Activated gamma-delta T cell treated with Interleukin-2 at 50 U/mL for 16 hours (primary cell): ENCODE results near the gene TRAK1.
"Not testable (repeated sequence)": the region's sequence is repeated elsewhere in the genome, so short reads cannot be mapped to it uniquely, and the experiment has no call there.

Source experiments
- DNase-seq: peaks from one replicate; pipeline ENCODE4 v3.0.0-alpha.2; 2020

The TRAK1 gene, protein sequence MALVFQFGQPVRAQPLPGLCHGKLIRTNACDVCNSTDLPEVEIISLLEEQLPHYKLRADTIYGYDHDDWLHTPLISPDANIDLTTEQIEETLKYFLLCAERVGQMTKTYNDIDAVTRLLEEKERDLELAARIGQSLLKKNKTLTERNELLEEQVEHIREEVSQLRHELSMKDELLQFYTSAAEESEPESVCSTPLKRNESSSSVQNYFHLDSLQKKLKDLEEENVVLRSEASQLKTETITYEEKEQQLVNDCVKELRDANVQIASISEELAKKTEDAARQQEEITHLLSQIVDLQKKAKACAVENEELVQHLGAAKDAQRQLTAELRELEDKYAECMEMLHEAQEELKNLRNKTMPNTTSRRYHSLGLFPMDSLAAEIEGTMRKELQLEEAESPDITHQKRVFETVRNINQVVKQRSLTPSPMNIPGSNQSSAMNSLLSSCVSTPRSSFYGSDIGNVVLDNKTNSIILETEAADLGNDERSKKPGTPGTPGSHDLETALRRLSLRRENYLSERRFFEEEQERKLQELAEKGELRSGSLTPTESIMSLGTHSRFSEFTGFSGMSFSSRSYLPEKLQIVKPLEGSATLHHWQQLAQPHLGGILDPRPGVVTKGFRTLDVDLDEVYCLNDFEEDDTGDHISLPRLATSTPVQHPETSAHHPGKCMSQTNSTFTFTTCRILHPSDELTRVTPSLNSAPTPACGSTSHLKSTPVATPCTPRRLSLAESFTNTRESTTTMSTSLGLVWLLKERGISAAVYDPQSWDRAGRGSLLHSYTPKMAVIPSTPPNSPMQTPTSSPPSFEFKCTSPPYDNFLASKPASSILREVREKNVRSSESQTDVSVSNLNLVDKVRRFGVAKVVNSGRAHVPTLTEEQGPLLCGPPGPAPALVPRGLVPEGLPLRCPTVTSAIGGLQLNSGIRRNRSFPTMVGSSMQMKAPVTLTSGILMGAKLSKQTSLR

DNA sequence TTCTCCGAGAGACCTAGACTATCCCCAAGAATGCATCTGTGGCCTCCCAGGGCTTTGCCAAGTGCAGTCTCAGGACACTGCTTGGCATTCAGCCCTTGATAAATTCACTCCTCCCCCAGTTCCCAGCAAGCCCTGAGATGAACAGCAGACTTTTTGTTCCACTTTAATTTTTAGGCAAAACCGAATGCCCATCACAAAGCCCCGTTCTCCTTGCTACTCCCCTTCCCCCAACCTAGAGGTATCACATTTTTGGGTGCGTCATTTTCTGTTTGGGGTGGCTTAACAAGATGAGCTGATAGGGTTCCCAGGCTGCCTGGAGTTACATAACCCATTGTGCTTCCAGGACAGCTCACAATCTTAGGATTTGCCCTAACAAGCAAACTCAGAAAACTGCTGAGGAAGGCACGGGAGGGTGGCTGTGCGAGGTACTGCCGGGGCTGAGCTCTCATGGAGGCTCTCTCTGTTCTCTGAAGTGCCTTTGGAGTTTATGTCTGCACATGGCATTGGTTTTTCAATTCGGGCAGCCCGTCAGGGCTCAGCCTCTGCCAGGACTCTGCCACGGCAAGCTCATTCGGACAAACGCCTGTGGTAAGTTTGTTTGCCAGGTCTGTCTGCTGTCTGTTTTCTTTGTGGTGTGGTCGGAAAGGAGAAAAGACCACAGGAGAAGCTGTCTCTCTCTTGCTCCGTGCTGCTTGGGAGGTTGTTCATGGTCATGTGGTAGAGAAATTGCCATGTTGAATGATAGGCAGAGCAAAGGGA, at the start of gene TRAK1:
TSS of gene TRAK1 (plus strand) at position 385 of the 759 bp plus-strand sequence. CDS start at position 498, 113 bp downstream.
- DNase-seq = no peak

DNA sequence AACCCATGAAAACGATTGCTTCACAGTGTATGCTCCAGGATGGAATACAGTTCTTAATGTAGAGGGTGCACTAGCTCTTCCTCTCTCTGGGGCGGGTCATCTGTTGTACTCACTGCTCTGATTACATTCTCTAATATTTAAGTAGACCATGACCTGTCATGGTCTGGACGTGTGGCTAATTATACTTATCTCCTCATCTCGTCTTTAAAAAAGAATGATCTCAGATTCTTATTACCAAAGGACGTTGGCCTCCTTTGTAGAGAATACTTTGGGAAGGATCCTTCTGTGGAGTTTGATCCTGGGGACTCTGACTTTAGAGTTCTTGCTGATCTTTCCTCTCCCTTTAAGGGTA, 48.4 kb upstream of the TRAK1 start:
- DNase-seq = no peak

DNA sequence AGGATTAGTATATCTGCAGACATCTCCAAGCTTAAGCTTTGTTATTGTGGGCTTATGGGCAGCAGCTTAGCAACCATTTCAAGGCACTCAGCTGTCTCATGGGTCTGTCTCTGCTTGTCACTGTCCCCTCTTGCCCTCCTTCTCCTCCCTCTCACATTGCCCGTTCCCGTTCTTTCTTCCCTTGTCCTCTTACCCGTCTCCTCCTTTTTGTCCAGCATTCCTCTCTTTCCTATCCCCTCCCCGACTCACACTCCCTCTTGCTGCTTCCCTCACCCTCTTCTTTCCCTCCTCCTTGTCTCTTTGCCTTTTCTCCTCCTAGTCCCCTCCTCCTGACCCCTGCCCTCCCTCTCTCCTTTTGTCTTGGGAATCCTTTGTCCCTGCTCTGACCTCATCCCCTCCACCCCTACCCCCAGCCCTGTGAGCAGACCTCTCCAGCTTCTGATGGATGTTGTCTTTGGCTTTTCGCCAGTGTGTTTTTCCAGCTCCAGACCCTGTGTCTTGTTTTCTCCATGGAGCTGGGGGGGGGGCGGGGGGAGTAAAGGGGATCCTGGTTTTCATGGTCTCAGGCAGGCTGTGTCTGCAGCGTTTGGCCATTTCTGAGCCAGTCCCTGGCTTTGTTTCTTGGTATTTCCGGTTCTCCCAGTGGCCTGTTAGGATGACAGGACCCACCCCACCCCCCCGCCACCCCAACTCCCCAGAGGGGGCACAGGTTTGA, 47.9 kb upstream of the TRAK1 start:
- DNase-seq = no peak

DNA sequence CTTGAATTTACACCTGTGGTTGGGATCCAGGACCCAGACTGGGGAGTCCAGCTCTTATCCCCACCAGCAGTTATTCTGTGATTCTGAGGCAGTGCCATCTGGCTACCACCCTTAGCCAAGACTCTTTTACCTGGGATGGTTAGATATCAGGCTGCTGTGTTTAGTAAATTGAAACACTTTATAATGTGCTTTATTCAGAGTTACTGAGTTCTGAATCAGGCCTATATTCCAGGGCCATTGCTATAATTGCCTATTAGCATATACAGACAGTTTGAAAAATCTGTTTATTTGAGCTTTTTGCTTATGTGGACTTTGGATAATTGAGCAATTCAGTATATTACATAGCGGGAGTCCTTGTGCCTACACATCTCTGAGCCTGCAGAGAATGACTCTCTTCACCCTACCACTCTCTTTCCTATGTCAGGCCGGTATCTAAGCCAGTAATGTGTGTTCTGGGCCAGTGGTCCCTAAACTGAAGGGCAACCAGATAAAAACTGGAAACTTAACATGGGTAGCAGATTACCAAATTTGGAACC, 45.4 kb upstream of the TRAK1 start:
- DNase-seq = no peak

DNA sequence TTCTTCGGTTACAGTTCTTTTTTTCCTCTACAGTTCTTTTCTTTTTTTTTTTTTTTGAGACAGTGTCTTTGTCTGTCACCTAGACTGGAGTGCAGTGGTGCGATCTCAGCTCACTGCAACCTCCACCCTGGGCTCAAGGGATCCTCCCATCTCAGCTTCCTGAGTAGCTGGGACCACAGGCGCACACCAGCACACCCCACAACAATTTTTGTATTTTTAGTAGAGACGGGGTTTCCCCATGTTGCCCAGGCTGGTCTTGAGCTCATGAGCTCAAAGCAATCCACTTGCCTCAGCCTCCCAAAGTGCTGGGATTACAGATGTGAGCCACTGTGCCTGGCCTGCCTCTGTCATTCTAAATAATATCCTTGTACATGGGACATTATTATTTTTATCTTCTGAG, 42.6 kb upstream of the TRAK1 start:
- DNase-seq = not testable (repeated sequence)

DNA sequence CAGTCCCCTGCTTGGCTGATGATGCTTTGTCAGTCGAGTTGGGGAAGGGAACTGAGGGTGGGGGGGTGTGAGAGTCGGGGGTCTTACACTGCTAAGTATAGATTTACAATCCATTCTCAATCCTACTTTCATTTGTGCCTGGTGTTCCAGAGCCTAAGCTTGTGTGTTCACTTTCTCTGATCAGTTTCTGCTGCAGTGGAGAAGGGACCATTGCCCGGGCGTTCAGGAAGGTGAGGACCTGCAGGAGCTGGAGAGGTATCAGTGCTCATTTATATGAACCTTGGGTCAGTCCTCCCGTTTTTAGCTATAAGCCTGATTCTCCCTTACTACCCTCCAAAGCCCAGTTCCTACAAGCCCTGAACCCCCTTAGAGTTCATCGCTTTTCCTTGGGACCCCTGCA, 41.0 kb upstream of the TRAK1 start:
- no peak for DNase-seq

DNA sequence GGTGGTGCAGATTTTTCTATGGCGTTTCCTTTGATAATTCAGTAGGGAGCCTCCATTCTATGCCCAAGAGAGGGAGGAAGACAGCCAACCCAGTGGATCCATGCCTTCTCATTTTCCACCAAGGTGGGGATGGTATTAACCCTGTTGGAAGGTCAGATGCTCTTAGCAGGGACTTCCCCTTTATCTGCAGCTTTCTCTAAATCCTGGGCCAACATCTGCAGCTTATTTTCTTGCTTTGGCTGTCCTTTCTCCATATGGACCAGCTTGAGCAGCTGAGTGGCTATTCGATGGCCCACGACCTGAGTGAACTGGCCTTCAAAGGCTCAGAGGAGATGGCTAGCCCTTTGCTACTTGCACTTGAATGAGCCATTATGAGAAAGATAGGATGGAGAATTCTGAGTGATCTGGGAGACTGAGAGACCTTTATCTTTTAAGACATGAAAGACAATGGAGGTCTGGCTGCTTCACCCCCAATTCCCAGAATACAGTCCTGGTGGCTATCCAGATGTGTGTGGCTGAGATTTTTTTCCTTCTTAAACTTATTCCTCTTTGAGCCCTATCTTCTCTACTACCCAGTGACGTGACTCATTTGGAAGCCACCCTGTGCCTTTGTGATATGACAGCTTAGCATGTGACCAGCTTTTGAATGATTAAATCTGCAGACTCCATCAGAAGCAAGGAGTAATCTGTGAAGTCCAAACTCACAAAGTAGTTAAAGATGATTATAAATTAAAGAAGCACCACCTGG, 39.6 kb upstream of the TRAK1 start:
- DNase-seq = no peak

DNA sequence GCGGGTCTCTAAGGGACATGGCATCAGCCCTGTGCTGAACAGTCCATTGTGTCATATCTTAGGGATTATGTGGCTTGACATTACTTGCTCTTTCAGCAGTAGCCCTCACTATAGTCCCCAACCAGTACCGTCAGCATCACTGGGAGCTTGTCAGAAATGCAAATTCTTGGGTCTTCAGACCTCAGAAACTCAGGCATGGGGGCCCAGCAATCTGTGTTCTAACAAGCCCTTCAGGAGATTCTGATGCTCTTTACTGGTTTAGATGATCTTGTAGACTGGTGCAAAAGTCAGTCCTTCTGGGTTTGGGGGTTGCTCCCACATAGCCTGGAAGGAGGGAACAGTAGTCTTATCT, 39.0 kb upstream of the TRAK1 start:
- no peak for DNase-seq

DNA sequence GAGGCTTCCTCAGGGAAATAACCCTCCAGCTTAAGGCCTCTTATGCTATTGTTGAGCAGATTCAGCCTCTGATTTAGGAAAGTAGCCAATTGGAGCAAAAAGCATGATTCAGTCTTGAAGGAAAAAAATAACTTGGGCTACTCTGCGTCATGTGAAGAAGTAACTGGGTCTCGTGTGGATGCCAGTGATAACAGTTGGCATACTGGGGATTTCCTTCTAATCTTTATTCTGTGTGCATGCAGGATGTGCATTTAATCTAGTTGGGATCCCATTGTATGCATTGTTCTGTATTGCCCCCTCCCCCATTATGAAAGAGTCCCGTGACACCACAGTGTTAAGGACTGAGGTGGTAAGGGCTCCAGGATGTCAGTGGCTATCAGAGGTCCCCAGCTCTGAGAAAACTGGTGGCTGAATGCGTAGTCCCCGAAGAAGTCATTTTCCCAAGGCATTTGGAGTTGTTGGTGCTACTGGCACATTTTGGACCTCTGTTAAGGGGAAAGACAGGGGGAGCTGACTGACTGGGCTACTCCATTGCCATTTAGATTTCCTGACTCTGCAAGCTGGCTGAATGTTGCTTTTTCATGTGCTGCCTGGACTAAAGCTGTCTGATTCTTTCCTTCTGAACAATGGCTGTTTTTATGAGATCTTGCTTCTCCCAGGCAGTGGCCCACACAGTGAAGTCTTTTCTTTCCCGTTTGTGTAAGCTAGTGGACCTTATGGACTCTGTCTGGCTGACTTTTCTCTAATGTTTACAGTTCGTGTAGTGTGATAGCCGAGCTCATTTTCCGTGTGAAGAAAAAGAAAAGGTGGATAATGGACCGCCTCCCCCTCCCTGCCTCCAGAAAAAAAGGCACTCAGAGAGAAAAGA, 38.4 kb upstream of the TRAK1 start:
- DNase-seq = no peak

DNA sequence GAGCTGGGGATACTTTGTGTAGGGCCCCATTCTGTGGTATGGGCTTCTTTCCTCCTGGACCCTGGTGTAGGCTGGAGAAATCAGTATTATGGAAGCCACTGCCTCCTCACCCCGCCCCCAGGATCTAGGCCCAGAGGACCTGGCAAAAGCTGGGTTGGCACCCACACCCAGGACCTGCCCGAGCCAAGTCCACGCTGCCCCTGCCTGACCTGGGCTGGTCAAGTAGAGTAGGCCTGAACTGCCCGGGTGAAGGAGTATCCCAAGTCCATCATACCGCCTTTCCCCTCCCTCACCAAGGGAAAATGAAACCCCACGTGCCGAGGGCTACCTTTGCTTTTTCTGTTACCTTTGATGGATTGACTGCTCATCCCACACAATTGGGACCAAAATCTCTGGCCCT, 37.7 kb upstream of the TRAK1 start:
- no peak for DNase-seq

DNA sequence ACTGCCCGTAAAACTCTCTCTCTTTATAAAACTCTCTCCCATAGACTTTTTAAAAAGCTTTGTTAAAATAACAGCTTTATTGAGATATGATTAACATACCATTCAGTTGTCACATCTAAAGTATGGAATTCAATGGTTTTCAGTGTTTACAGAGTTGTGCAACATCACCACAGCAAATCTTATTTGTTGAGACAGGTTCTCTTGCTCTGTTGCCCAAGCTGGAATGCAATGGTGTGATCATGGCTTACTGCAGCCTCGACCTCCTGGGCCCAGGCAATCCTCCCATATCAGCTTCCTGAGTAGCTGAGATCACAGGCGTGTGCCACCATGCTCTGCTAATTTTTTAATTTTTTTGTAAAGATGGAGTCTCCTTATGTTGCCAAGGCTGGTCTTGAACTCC, 35.9 kb upstream of the TRAK1 start:
- no peak for DNase-seq

DNA sequence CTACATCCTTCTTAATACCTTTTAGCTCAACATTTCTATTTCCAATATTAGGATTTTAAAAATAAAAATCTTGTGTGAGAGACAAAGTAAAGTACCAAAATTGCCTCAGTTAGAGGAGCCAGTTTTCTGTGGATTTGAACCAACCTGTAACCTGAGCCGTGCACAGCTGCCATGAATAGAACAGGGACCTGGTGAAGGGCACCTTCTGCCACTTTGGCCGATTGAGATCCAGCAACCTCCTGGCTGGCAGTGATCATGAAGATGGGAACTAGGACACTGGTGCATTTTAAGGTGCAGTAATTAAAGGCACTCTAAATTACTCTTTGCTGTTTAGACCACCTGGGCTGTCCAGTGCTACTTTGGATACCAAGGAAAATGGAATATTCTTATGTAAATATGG, 34.3 kb upstream of the TRAK1 start:
- DNase-seq = no peak

DNA sequence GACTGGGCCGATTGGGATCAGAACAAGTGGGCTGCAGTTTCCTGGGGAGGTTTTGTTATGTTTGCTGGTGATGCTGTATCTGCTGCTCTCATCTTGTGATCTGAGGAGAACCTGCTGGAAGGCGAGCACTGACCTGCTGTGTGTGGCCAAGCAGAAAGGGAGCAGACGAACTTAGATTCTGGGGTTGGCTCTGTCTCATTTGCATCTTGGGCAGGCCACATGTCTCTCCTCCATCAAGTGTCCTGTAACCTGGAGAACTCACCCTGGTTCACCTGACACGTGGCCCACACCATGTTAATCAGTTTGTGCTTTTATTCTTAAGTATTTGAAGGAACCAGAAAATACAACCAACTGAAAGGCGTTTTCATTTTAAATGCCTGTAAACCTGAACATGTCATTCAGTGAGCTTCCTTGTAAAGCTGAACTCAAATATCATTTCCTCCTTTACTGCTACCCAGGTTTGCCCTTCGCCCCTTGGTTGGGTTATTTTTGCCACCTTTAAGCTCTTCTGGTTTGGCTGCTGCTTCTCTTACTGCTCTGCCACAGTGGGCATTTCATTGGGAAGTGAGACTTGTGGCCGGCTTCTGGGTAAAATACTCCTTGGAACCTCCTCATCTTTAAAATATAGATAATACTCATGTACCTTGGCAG, 33.5 kb upstream of the TRAK1 start:
- DNase-seq = no peak

DNA sequence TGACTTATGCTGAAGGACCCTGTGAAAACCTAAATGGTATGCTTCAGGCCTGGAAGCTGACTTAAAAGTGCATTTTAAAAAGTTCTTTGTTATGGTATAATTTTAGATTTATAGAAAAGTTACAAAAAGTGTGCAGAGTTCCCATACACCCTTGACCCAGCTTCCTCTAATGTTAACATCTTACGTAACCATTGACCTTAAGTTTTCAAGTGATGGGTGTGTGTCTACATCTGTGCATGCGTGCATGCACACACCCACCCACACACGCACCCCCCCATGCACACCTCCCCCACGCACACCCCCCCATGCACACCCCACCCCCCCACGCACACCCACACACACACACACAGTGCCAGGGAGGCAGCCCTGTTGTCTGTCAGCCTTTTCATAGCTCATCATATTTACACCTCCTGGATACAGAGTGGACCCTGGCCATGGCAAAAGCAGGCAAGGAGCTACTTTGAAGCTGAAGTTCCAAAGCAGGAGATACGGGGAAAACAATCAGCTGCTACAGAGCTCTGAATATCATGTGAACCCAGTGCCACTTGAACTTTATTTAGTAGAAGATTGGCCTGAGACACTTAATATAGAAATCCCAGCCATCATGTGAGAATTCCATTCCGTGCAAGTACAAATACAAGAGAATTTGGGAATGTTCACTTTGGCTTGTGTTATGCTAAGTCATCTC, 30.0 kb upstream of the TRAK1 start:
- DNase-seq = no peak

DNA sequence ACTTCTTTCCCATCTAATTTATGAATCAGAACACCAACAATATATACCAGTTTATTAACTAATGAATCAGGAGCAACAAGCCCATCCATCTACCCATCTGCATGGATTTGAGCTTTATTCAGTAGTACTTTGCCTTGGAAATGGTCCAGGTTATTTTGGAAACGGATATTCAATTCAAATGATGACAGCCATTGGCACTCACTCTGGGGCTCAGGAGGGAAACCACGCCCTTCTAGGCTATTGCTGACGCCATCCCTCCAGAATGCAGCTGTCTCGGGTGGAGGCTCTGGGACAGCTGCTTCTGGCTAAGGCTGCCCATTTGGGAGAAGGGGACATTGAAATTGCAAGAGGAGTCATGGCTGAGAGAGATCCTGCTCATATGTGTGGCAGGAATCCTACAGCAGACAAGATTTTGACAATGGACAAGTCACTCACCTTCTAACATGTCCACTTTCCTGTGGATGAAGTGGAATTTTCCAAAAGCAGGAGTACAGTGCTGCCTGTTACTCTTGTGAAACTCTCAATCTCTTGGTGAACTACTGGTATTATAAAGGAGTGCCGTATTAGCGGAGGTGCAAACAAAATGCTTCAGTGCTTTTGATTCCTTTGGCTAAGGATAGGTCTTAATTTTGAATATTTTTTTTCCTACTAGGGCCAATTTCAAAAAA, 29.3 kb upstream of the TRAK1 start:
- no peak for DNase-seq

DNA sequence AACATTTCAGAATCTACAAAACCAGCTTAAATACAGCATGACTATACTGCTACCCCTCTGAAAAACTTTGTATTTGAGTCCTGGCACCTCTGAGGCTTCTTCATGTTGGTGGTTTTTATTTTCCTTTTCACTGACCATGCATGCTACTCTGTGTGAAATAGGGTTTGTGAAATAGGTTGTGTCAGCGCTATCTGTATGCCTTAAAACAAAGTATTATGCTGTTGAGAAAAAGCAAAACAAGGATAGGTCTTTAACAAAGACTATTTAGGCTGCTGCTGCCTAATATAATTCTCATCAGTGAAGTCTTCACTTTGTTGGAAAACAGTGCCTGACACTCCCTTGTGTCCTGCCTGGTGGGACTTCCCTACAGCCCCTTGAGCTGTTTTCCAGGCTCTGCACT, 28.7 kb upstream of the TRAK1 start:
- no peak for DNase-seq

DNA sequence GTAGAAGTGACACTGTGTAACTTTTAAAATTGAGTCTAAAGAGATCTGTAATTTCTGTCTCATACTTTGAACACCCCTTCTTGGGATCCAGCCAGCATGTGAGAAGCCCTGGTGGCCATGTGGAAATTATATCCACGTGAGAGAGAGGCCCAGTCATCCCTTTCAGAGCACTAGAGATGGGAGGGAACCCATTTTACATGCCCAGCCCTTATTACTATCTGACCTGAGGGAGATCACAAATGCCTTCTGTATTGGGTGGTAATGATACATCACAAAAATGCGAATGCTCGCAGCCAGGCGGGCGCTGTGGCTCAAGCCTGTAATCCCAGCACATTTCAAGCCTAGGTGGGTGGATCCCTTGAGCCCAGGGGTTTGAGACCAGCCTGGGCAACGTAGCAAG, 27.3 kb upstream of the TRAK1 start:
- DNase-seq = no peak

DNA sequence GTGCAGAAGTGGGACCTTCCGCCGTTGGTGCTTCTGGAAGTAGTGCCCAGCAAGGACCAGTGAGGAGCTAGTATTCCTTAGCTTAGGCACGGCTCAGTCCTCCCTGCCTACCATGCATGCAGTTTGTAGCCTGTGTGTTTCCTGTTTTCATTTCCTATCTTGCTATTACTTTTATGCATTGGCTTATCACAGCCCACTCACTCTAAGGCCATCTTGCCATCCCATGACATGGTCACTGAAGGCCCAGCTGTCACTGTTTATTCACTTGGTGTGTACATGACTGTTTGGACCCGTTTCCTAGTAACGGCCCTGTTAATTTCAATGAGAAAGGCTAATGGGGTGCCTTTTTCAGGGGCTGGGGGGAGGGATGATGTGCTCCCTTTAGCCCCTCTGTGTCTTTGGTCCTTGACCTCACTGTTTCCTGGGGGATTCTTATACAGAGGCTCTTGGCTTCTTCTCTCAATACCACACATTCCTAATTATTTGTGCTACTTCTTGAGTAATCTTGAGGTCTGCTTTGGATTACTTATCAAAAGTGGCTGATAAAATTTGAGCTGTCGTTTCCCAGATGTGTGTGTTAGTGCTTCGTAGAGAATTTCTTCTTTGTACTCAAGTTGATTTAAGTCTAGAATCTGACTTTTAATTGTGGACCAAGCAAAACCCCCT, 24.5 kb upstream of the TRAK1 start:
- no peak for DNase-seq
